Spleen (tissue), 7 donors: ENCODE data around the gene LRP1B.

ENCODE experiments used
- CTCF ChIP-seq, 11 experiments: fragments of 200-600 bp in 7 of 11; fragments of 450-650 bp in 4 of 11; sonication (generic) in 4 of 11; IDR thresholded peaks in 8 of 11; conservative IDR thresholded peaks in 3 of 11; 1 replicate in 7 of 11; 2 replicates in 4 of 11; pipeline versions ENCODE4 v1.4.0 to v1.8.0; 2016 to 2021; ENCODE audit warnings: antibody characterized with exemption in 11 of 11, inconsistent platforms in 4 of 11, mild to moderate bottlenecking in 1 of 11
- POLR2A ChIP-seq, 3 donors: fragments of 450-650 bp; IDR thresholded peaks; one replicate each; pipeline ENCODE4 v1.5.1; 2017; ENCODE audit warnings: antibody characterized with exemption in 3 of 3, mild to moderate bottlenecking in 1 of 3
- donor health status: DM: no; HTN: no; CAD: no; lungs with moderate emphysema.
- donor health status: DM: no; HTN: no; CAD: no.
- donor health status: DM: no; HTN: no; CAD: no.

- TF ChIP-seq CTCF (IDR thresholded peaks at IDR 0.05 in 8 of 11, conservative IDR thresholded peaks at IDR 0.05 in 3 of 11) (no peak), POLR2A (IDR thresholded peaks at IDR 0.05) (no peak)
Measured at GRCh38 chr2:140698636-140699035, 1432.2 kb downstream of the LRP1B start.
